Right lobe of liver (tissue), 6 donors: ENCODE results near the gene MAGOH. TPM values are rescaled to one million over a fixed set of nuclear protein-coding genes. Genes with fewer than 3 reads are reported as not detected.
A peak's percentile ranks its signal among the peaks of the same experiment; 100 is the strongest.

Experiments
- ATAC-seq, 4 donors: fragments of 200-7000 bp; cut with Tn5 transposase; one replicate each; pipeline ENCODE4 v1.9.1; 2020; ENCODE audit warnings: mild to moderate bottlenecking in 4 of 4, moderate library complexity in 4 of 4
- DNase-seq, 3 donors: peaks; one replicate each; pipeline ENCODE4 v3.0.0-alpha.2; 2020
- H3K27ac ChIP-seq, 3 donors: fragments of 200-600 bp; one replicate each; pipeline ENCODE4 v1.8.0; 2022
- H3K27me3 ChIP-seq, 2 donors: fragments of 200-600 bp; one replicate each; pipeline ENCODE4 v1.8.0; 2022
- H3K36me3 ChIP-seq, 4 donors: fragments of 200-600 bp; sonication (generic) in 1 of 4; one replicate each; pipeline versions ENCODE4 v1.5.1 to v1.8.0; 2017 to 2022; ENCODE audit warnings: control low read depth in 1 of 4
- H3K4me1 ChIP-seq, 4 donors: fragments of 200-600 bp; sonication (generic) in 1 of 4; one replicate each; pipeline versions ENCODE4 v1.5.1 to v1.8.0; 2017 to 2022; ENCODE audit warnings: control low read depth in 1 of 4
- H3K4me3 ChIP-seq, 3 donors: fragments of 200-600 bp; one replicate each; pipeline ENCODE4 v1.8.0; 2022
- H3K9me3 ChIP-seq, 4 donors: fragments of 200-600 bp; sonication (generic) in 1 of 4; one replicate each; pipeline versions ENCODE4 v1.5.1 to v1.8.0; 2017 to 2022; ENCODE audit warnings: control low read depth in 1 of 4
- POLR2A ChIP-seq: fragments of 450-650 bp; IDR thresholded peaks from one replicate; pipeline ENCODE4 v1.6.1; 2017; ENCODE audit warnings: antibody characterized with exemption, mild to moderate bottlenecking
- WGBS: methylation state at CpG from one replicate; pipeline ENCODE4 v1.1.6; 2018; ENCODE audit warnings: low coverage, low lambda C conversion rate; ENCODE audit not compliant: insufficient coverage; ENCODE audit errors: missing lambda C conversion rate; 5-methylcytosine and 5-hydroxymethylcytosine counted together
- intact Hi-C, 2 donors: fragments of 100-400 bp; cut with DNase I; formaldehyde crosslinking; loops; one replicate each; pipeline versions ENCODE4 v1.11.2 to v1.14.1; 2022
- total RNA-seq, 6 experiments: library from RNA; depleted of rRNA in 2 of 6; stranded (reverse); fragments of >200 nt in 2 of 6; fragmentation: NEBNext Ultra II Directional in 3 of 6; extraction: Animal tissue kit (Norgen Biotek cat#: 25700) in 3 of 6; gene quantifications; one replicate each; pipeline versions ENCODE4 v1.1.0 to v1.2.4, GENCODE V29; 2016 to 2023
- TF ChIP-seq, protein P1 (sequence below), 4 donors: fragments of 200-600 bp in 3 of 4; fragments of 450-650 bp in 1 of 4; IDR thresholded peaks; one replicate each; pipeline versions ENCODE4 v1.5.1 to v1.8.0; 2016 to 2022; ENCODE audit warnings: antibody characterized with exemption in 4 of 4, mild to moderate bottlenecking in 2 of 4
- donor health status: DM: no; HTN: yes; CAD: no.
- donor health status: DM: no; HTN: no; CAD: no.
- donor health status: DM: no; HTN: no; CAD: no.
- donor health status: DM: no; HTN: yes; CAD: no.
- donor health status: DM: no; HTN: yes; CAD: no.

Gene MAGOH
- total RNA-seq, 6 experiments from 2014 or later: 10.9 to 28.1 (median 19.4) TPM

DNA sequence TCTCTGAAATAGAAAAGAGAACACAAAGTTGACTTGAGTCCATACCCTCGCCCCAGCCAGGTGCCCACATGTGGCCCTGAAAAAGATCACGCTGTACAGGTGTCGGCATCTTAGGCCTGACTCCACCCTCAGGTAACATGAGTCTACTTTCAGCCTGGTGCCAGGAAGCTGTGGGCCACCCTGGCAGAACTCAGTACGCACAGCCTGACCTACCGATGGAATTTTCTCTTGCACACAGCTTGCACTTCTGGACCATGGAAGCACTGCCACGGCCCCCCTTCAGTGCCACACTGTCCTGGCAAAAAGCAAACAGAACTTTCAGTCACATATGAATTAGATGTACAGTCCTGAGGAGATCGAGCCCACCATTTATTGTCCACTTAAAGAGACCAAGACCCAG lies 20.1 kb downstream of the MAGOH start:
- Histone ChIP-seq H3K4me3 (no peak overlapping the region), H3K27ac (no peak overlapping the region), H3K27me3 (no peaks in the 10 kb centered on the region), H3K4me1 (peaks cover 0 to 11% (median 2%) of the 10 kb centered on the region in 4 donors), H3K9me3 (no peaks in the 10 kb centered on the region), H3K36me3 (peaks cover 0 to 34% (median 10%) of the 10 kb centered on the region in 4 donors)
- TF ChIP-seq POLR2A: no peak
- TF ChIP-seq, protein P1, sequence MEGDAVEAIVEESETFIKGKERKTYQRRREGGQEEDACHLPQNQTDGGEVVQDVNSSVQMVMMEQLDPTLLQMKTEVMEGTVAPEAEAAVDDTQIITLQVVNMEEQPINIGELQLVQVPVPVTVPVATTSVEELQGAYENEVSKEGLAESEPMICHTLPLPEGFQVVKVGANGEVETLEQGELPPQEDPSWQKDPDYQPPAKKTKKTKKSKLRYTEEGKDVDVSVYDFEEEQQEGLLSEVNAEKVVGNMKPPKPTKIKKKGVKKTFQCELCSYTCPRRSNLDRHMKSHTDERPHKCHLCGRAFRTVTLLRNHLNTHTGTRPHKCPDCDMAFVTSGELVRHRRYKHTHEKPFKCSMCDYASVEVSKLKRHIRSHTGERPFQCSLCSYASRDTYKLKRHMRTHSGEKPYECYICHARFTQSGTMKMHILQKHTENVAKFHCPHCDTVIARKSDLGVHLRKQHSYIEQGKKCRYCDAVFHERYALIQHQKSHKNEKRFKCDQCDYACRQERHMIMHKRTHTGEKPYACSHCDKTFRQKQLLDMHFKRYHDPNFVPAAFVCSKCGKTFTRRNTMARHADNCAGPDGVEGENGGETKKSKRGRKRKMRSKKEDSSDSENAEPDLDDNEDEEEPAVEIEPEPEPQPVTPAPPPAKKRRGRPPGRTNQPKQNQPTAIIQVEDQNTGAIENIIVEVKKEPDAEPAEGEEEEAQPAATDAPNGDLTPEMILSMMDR (IDR thresholded peaks at IDR 0.05): no peak
- intact Hi-C loops: no loop called here
- ATAC-seq: no peak
- DNase-seq: no peak
- 100% methylated on average over 1 of the region's 7 CpGs for WGBS

DNA sequence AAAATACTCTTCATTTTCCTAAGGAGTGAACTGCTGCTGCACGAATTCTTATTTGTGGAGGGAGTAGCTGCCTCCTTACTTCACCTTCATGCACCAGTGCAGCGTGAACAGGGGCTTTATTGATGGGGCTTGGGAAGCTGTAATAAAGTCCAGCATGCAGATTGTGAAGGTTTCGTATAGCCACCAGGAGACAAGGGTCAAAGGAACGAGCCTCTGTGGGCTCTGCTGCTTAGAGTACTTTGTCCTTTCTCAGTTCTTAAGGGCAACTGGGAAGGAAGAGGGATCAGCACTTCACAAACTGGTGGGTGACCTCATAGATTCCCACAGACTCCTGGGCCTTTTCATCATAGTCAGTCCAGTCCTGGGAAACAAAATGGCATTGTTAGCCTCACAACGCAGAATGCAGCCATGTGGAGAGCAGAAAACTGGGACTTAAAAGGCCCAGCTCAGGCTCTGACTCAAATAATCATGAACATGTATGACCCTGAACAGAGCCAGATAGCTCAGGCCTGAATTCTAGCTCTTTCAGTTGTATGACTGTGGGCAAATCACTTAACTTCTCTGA lies 23.9 kb downstream of the MAGOH start:
- Histone ChIP-seq H3K4me3 (no peak overlapping the region), H3K9me3 (no peaks in the 10 kb centered on the region), H3K36me3 (peaks cover 0 to 70% (median 33%) of the 10 kb centered on the region in 4 donors), H3K27ac (no peak overlapping the region), H3K27me3 (no peaks in the 10 kb centered on the region), H3K4me1 (peaks cover 0 to 3% (median 0%) of the 10 kb centered on the region in 4 donors)
- 80% methylated on average over 4 of the region's 5 CpGs for WGBS
- no peak for DNase-seq
- TF ChIP-seq, protein P1 (IDR thresholded peaks at IDR 0.05): no peak
- no peak for ATAC-seq
- intact Hi-C loops: no loop called here

DNA sequence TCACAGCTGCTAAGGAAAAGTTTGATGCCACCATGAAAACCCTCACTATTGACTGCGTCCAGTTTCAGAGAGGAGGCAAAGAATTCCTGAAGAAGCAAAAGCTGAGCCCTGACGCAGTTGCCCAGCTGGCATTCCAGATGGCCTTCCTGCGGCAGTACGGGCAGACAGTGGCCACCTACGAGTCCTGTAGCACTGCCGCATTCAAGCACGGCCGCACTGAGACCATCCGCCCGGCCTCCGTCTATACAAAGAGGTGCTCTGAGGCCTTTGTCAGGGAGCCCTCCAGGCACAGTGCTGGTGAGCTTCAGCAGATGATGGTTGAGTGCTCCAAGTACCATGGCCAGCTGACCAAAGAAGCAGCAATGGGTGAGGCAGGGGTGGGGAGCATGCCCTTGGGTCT lies 27.4 kb downstream of the MAGOH start:
- Histone ChIP-seq H3K9me3 (no peaks in the 10 kb centered on the region), H3K4me1 (no peaks in the 10 kb centered on the region), H3K27ac (no peak overlapping the region), H3K36me3 (peaks cover 0 to 93% (median 48%) of the 10 kb centered on the region in 4 donors), H3K4me3 (no peak overlapping the region), H3K27me3 (no peaks in the 10 kb centered on the region)
- TF ChIP-seq, protein P1 (IDR thresholded peaks at IDR 0.05): no peak
- no peak for TF ChIP-seq POLR2A
- DNase-seq: no peak
- WGBS: no CpG with 5 or more reads among the region's 11 CpGs
- peak in 1 of 4 donors; percentile 26 for ATAC-seq
- intact Hi-C loops: no loop called here

DNA sequence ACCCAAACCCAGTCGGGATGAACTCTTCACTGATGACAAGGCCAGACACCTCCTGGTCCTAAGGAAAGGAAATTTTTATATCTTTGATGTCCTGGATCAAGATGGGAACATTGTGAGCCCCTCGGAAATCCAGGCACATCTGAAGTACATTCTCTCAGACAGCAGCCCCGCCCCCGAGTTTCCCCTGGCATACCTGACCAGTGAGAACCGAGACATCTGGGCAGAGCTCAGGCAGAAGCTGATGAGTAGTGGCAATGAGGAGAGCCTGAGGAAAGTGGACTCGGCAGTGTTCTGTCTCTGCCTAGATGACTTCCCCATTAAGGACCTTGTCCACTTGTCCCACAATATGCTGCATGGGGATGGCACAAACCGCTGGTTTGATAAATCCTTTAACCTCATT lies 28.0 kb downstream of the MAGOH start:
- intact Hi-C loops: no loop called here
- TF ChIP-seq POLR2A: no peak
- TF ChIP-seq, protein P1 (IDR thresholded peaks at IDR 0.05): no peak
- H3K4me1 ChIP-seq: no peaks in the 10 kb centered on the region
- peaks cover 0 to 90% (median 52%) of the 10 kb centered on the region in 4 donors for H3K36me3 ChIP-seq
- H3K9me3 ChIP-seq: no peaks in the 10 kb centered on the region
- H3K4me3 ChIP-seq: no peak overlapping the region
- whole genome bisulfite sequencing: 89% methylated on average over 4 of the region's 7 CpGs
- ATAC-seq (no peak), DNase-seq (no peak)
- no peaks in the 10 kb centered on the region for H3K27me3 ChIP-seq
- H3K27ac ChIP-seq: no peak overlapping the region
